Measurements from ENCODE around the gene SULF2.

Gene SULF2

DNA sequence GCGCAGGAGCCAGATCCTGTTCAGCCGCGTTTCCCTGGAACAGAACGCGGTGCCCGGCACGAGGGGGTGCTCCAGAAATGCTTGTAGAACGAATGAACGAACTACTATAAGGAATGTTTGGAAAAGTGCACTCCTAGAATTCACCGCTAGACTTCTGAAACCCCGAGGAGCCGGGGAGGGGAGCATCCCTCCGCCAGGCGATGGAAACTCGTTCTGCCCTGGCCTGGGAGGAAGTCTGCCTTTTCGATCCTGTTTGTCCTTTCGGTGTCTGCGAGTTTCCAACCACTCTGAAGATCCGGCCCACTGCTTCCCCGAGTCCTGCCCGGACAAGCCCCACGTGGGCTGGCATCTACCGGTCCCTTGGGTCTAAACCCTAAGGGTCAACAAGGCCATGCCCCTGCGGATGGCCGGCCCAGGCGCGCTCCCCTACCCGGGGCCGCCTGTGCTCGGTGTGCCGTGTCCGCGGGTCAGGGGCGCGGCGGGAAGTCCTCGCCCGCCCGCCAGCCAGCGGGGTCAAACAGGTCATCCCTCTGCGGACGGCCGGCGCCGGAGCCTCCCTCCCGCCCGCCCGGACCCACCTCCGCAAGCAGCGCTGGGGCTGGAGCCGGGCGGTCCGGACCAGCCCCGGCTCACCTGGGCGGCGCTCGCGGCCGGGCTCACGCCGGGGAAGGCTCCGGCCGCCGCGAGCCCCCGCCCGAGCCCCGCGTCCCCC is 526 bp downstream of the SULF2 start:
- no peak for DNase-seq (ENCODE audit: low read depth in 2 of 2)

DNA sequence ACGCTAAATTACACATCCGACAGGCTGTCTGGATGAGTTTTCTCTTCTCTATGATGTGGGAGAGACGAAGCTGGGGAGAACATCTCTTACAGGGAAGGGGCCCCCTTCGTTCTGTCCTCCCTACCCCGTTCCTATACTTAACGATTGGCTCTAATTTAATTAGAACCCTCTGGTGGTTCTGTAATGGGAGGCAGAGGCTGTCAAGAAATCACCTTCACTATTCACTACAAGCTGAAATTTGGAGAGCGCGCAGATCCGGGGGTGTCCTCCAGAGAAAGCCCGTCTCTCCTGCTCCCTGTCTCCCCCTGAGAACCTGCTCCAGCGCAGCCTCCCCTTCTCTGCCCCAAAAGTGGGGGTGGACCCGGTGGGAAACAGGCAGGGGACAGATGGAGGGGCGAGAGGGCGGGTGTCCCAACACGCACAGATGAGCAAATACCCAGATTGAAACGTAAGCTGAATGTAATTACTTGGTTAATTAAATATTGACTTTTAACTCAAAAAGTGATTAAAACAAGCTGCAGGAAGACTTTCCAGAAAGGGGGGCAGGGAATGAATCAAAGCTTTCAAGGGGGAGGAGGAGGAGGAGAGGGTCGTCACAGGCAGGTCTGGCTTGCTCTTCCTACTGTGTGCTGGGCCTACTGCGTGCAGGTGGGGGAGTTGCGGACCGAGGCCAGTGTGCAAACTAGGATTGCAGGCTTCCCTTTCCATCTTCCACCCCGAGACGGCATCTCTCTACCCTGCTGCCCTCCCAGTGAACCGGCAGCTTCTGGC is 1.3 kb downstream of the SULF2 start:
- DNase-seq (ENCODE audit: low read depth in 2 of 2): no peak

DNA sequence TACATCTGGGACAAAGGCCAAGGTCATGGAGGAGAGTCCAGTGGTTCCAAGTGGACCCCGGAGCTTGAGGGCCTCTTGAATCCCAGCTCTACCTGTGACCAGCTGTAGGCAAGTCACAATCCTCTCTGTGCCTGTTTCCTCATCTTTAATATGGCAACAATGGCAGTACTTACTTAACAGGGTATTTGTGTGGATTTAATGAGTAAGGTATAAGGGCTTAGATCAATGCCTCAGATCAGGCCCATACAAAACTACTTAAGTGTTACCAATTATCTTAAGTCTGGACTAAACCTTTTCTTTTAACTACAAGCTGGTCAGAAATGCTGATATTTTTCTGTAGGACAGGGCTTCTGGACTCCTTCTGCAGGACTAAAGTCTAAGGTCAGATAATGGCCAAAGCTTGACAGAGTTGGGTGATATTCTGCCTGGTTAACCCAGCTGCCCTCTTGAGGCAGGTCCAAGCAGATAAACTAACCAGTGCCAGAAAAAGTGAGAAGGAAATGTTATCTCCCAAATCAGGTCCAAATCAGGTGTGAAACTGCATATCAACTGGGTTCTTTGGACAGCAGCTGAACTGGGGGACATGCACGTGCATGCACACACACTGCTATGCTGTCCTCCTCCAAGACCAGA is 2.2 kb downstream of the SULF2 start:
- DNase-seq (ENCODE audit: low read depth in 2 of 2): no peak

DNA sequence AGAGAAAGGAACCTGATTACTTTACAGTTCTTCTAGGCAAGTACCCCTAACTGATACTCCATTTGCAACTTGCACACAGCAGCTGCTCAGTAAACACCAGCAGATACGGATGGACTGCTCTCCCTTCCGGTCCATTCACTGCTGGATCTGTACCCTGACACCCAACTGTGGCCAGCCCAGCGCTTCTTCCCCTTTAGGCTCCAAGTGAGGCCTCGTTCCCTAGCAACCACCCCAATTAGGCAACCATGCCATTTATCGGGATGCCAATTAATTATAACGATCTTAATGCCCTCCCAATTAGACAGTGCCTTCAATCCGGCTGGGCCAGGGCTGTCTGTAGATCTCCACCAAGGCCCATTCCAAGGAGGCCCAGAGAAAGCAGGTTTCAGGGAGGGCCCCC is 3.2 kb downstream of the SULF2 start:
- no peak for DNase-seq (ENCODE audit: low read depth in 2 of 2)

DNA sequence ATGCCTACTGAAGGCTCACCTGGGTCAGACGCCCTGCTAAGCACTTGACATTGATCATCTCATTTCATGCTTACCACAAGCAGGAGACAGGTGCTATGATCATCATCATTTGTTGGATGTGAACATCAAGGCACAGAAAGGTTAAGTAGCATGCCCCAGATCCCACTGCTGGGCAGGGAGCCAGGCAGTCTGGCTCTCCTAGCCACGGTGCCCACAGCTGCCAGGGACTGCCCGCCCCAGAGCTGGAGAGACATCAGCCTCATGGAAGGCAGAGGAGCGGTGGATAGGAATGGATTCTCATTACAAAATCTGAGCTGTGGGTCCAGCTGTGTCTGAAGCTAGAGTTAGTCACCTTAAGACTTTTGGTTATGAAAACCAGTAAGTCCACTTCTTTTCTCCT is 3.6 kb downstream of the SULF2 start:
- no peak for DNase-seq (ENCODE audit: low read depth in 2 of 2)

DNA sequence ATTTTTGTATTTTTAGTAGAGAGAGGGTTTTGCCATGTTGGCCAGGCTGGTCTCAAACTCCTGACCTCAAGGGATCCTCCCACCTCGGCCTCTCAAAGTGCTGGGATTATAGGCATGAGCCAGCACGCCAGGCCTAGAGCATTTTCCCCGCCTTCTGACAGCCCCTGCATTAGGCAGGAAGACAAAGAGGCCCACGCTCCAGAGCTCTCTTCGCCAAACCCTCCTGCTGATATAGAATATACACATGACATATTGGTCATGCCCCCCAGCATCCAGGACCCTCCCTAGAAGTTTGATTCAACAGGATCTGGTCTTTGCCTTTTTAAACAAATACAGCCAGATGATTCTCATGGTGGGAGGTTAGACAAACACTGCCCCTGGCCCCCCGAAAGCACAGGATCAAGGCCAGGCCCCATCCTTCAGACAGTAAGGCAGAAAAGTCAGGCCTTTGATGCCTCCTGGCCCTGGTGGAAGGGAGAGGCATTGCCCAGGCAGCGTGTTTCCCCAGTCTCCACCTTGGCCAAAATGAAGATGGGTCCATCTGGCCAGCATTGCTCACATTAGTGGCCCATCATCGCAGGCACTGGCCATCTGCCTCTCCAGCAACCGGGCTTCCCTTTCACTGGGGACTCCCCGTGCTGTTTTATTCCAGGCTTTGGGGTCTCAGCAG is 4.4 kb downstream of the SULF2 start:
- no peak for DNase-seq (ENCODE audit: low read depth in 2 of 2)

DNA sequence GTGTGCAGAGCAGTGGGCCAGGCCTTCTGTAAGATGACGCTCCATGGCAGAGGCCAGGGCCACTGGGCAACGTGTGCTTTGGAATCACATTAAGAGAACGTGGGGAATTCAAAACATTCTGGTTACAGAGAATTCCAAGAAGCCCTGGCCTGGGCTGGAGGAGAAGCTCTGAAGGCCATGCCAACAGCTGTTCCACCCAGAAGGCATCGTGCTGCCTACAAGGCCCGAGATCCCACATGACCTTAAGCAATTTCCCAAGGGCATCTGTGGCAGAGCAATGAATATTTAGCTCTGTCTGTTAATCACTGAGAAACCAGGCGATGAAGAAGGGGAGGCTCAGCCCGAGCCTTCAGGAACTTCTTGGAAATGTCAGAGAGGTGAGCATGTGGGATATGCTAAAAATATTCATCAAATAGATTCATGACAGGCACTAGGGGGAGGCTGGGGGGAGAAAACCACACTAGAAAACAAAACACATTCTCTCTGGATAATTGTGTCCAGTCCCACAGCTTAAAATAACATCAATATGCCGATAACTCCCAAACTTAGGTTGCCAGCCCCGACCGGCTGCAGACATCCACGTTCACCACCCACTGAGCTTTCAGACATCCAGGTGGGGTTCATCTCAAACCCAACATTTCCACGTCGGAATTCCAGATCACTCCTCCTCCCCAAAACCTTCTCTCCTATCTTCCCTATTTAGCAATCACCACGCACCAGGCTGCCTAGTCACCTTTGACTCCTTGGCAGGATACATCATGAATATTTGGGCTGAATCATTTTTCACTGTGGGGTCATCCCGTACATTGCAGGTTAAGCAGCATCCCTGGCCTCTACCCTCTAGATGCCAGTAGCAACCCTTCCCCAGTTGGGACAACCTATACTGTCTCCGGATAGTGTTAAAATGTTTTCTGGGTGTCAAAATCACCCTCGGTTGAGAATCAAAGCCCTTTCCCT is 6.6 kb downstream of the SULF2 start:
- DNase-seq (ENCODE audit: low read depth in 2 of 2): no peak

DNA sequence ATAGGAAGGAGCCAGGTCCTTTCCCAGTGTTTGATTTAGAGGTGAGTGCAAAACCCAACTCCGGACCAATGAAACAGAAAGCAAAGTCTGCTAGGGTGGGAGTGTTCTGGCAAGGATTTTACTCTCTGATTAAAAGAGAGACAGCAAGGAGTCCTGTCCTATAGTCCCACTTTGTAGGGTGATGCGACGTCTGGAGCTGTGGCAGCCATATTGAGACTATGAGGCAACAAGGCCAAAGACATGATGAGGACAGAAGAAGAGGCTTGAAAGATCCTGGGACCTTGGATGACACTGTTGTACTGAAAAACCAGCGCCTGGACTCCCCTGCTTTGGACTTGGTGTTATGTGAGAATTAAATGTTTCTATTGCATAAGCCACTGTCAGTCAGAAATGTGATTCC is 8.1 kb downstream of the SULF2 start:
- no peak for DNase-seq (ENCODE audit: low read depth in 2 of 2)

DNA sequence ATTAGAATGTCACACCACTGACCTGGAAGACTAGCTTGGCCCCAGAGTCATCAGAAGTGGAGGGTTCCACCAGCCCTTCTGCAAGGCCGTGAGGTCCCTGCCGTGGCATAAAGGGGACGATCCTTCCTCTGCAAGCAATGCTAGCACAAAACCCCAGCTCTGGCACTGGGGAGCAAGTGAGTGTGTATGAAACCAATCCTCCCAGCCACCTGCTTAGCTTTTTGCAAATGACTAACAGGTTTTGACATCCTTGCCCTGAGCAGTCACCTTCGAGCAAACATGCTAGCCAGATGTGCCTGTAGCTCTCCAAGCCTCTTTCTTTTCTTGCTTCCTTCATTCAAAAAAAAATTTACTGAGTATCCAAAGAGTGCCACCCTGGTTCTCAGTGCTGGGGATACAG is 8.6 kb downstream of the SULF2 start:
- no peak for DNase-seq (ENCODE audit: low read depth in 2 of 2)

DNA sequence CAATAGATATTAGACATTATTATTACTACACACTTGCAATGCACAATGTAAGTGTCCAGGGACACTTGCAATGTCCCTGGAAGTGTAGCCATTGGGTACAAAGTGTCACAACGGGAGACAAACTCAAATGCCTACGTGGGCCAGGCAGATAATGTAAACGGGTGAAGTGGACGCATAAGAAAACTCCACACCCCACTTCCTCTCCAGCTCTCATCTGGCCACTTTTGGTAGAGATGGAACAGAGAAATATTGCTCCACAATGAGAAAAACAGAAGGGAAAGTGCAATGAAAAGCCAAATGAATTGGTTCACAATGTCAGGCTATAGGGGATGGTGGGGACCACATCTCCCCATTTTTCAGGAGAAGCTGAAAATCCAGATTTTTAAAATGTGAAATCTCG is 9.4 kb downstream of the SULF2 start:
- no peak for DNase-seq (ENCODE audit: low read depth in 2 of 2)

DNA sequence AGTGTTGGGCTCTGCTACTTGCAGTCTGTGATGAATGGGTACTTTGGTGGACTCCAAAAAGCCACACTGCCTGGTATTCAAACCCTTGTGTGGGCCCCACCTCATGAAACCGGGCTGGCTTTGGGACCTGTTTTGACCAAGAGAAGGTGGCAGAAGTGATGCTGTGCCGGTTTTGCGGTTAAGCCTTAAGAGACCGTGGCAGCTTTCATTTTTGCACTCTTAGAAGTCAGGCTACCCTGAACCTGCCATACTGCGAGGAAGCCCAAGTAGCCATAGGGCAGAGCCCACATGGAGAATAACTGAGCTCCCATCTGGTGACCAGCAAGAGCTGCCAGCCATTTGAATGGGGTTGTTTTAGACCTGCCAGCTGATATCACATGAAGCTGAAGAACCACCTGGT is 10.2 kb downstream of the SULF2 start:
- DNase-seq (ENCODE audit: low read depth in 2 of 2): no peak

DNA sequence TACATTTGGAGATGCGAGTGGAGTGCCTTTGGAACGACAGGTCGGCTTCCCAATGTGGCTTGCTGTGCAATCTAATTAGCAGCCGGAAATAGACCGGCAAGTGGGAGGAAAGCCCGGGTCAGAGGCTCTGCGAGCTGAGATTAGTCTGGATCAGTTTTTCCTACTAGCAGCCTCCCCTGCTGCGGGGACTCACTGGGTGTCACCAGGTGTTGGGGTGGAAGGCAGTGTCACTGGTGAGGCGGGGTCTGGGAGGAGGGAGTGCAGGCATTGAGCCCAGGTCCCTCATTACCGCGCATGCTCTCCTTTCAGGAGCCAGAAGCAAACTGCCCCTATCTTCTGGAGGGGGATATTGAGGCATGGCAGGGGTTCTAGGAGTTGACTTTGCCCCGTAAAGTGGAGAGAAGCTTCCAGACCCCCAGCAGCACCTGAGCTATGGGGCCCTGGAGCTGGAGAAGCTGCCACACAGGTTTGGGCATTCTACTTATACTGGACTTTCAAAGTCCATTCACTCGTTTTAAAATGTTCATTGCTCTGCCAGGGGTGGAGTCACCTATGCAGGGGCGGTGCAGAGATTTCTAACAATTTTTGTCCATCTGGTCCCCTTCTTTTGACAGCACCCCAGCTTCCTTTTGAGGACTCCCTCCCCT is 11.0 kb downstream of the SULF2 start:
- DNase-seq (ENCODE audit: low read depth in 2 of 2): no peak

DNA sequence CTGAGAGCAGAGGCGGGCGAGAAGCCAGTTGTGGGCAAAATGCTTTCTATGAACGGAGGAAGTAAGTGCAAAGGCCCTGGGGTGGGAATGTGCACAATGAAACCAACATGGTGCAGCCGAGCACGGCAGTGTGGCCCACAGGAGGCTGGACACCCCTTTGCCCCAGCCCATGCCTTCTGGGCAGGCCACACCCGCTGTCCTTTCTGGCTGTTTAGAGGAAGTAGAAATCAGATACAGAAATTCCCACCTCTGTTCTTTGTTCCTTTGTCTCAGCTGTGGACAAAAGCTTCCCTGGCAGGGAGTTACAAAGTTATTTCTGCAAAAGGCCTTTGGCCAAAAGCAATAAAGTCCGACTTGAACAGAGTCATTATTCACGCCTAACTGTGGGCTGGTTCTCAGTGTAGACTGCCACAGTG is 11.9 kb downstream of the SULF2 start:
- no peak for DNase-seq (ENCODE audit: low read depth in 2 of 2)

DNA sequence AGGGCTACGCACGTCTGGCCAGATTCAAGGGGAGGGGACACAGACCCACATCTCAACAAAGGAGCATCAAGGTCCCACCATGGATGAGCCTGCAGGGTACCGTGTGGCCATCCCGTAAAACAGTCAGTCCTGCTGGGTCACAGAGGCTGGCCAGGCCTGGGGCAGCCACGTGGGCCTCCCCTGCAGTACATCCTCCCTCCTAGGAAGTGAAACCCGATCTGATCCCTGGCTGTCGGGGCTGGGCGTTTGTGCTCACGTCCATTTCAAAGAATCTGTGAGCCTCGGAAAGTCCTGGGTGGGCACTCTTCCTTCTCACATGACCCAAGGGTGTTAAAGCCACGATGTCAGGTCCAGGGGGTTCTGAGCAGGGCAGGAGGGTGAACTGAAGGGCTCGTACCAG is 14.3 kb downstream of the SULF2 start:
- no peak for DNase-seq (ENCODE audit: low read depth in 2 of 2)

DNA sequence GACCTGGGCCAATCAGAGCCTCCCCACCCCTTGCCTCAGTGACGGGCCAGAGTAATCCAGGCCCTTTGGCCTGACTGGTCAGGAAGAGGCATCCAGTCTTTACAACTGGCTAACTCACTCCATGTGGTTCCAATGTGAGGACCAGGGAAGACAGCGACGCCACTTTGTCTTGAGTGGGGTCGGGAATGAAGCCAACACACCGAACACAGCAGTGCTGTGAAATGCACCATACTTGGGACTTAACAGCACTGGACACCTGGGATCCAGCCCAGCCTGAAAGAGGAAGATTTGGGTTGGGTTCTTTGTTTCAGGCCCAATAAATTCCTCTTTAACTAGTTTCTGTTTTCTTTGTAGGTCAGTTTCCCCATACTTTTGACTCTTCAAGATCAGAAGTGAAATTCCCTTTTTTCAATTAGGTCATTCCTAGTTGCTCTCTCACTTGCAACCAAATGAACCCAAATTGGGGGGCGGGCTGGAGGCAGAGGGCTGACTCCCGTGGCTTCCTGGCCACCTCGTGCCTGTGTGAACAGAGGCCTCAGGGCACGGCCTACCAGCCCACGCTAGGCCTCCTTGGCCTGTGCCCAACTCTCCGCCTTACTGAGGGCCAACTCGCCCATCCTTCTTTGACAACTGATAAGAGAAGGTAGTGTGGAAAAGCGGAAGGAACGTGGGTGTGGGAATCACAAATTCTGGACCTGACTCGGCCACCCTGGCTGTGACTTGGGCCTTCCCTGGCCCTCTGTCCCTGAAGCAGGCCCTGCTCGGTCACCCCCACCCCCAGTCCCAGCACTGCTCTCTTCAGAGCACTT is 17.1 kb downstream of the SULF2 start:
- DNase-seq (ENCODE audit: low read depth in 2 of 2): no peak

DNA sequence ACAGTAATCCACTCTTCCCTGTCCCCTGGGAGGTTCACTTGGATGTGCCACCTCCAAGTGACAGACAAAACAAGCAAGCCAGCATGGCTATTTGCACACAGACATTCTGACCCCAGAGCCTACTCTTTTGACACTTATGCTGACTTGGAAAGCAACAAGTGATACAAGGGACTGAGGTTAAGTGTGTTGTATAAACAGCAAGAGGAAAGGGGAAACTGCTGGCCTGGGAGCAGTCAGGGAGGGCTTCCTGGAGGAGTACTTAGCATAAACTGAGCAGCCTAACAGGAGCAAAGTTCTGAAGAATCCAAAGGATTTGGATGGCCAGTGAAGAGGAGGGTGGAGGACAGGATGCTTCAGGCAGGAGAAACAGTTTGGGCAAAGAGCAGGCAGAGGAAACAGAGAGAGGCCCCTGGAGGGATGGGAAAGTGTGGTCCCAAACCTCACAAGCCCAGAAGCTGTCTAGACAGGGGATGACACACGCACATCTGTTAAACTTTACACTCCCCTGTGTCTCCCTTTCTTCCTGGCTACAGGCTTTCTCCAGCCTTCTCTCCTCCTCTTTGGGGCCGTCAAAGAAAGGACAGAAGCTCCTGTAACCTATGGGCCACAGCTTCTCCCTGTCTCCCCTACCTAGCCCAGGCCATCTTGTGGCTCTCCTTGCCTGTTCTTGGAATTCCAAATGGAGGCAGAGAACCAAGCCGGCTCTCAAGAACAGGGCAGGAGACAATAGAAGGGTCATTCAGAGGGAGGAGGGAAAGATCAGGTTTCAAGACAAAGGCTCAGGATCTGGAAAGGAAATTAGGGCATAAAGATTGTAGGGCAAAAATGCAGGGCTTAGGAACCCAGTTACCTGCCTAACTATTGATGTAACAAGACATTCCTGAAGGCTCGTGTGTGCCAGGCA is 19.3 kb downstream of the SULF2 start:
- DNase-seq (ENCODE audit: low read depth in 2 of 2): no peak

DNA sequence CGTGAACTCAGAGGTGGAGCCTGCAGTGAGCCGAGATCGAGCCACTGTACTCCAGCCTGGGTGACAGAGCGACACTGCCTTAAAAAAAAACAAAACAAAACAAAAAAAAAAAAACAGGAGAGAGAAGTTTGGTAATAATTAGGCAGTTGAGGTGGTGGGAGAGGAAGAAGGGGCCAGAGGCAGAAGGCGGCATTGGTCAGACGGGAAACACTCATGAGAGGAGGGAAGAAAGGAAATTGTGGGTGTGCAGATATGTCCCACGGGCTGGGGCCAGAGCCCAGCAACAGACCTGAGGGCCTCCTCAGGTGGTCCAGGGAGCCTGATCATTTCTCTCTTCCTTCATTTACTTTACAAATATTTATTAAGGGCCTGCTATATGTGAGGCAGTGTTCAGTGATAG is 20.0 kb downstream of the SULF2 start:
- no peak for DNase-seq (ENCODE audit: low read depth in 2 of 2)

DNA sequence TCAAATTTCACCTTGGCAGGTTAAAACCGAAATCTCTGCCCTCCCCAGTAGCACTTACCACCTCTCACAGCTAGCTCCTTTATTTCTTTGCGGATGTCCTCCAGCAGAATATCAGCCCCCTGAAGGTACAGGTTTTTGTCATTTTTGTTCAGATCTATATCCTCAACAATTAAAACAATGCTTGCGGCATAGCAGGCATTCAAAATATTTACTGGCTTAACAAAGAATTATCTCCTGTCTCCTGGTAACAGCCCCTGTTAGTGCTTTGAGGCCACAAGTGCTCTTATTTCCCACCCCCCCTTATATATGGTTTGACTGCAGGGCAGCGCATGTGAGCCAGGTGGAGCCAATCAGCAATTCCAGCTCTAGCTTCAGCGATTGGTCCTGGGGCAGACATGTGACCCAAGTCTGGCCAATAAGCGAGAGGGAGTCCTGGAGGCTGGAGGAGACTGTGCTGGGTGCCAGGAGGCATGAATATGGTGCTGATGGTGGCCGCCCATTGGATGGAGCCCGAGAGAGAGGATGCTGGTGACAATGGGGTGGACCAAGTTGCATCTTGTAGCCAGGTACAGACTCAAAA is 21.0 kb downstream of the SULF2 start:
- no peak for DNase-seq (ENCODE audit: low read depth in 2 of 2)

Measured in stimulated activated CD4-positive, alpha-beta T cell treated with anti-CD3 and anti-CD28 coated beads, Interleukin-1b, Interleukin-23, amount 100 ng/mL, for 1 hour (primary cell).